ENCODE measurements around the gene CAPZA2.

CAPZA2 gene

GRCh38 chr7:116888895-116889294 is 26.5 kb downstream of the CAPZA2 start:
- Histone ChIP-seq H3K9me3 (ENCODE audit: control insufficient read depth, low read depth, low read length) (no peaks in the 10 kb centered on the region), H3K27ac (ENCODE audit: low read length) (no peak overlapping the region), H3K36me3 (ENCODE audit: control insufficient read depth, low read depth, low read length) (peaks cover 14% of the 10 kb centered on the region), H3K9ac (ENCODE audit: low read length) (no peak overlapping the region), H3K27me3 (ENCODE audit: control insufficient read depth, insufficient read depth, low read length) (no peaks in the 10 kb centered on the region), H3K4me3 (ENCODE audit: low read length) (no peak overlapping the region), H3K4me1 (ENCODE audit: control insufficient read depth, low read depth, low read length) (peaks cover 5% of the 10 kb centered on the region)

DNA sequence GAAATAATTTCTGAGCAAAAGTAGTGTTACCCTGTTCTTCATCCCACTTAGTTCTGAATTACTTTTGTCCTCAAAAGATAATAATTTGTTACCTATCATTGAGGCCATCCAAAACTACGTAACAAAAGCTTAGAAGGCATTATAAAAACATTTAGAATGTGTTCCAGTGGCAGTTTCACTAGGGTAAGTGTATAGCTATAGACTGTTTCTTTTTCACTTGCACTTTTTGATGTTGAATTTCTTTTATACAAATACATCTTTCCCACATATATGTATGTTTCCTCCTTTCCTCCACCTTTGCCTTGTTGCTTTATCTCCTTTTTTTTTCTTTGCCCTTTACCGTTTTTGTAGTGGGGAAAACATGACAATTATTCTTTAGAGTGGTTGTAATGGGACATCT is 33.5 kb downstream of the CAPZA2 start:
- no peak overlapping the region for H3K4me3 ChIP-seq (ENCODE audit: low read length)
- H3K36me3 ChIP-seq (ENCODE audit: control insufficient read depth, low read depth, low read length) = peaks cover 26% of the 10 kb centered on the region
- no peak overlapping the region for H3K9ac ChIP-seq (ENCODE audit: low read length)
- no peaks in the 10 kb centered on the region for H3K27me3 ChIP-seq (ENCODE audit: control insufficient read depth, insufficient read depth, low read length)
- H3K9me3 ChIP-seq (ENCODE audit: control insufficient read depth, low read depth, low read length) = no peaks in the 10 kb centered on the region
- no peaks in the 10 kb centered on the region for H3K4me1 ChIP-seq (ENCODE audit: control insufficient read depth, low read depth, low read length)
- H3K27ac ChIP-seq (ENCODE audit: low read length) = no peak overlapping the region

GRCh38 chr7:116897661-116898060 is 35.3 kb downstream of the CAPZA2 start:
- Histone ChIP-seq H3K27me3 (ENCODE audit: control insufficient read depth, insufficient read depth, low read length) (no peaks in the 10 kb centered on the region), H3K4me1 (ENCODE audit: control insufficient read depth, low read depth, low read length) (no peaks in the 10 kb centered on the region), H3K9me3 (ENCODE audit: control insufficient read depth, low read depth, low read length) (no peaks in the 10 kb centered on the region), H3K27ac (ENCODE audit: low read length) (no peak overlapping the region), H3K9ac (ENCODE audit: low read length) (no peak overlapping the region), H3K36me3 (ENCODE audit: control insufficient read depth, low read depth, low read length) (peaks cover 26% of the 10 kb centered on the region), H3K4me3 (ENCODE audit: low read length) (no peak overlapping the region)

GRCh38 chr7:116899308-116899707 is 36.9 kb downstream of the CAPZA2 start:
- peaks cover 21% of the 10 kb centered on the region for H3K36me3 ChIP-seq (ENCODE audit: control insufficient read depth, low read depth, low read length)
- peaks cover 4% of the 10 kb centered on the region for H3K4me1 ChIP-seq (ENCODE audit: control insufficient read depth, low read depth, low read length)
- H3K9me3 ChIP-seq (ENCODE audit: control insufficient read depth, low read depth, low read length) = no peaks in the 10 kb centered on the region
- H3K27ac ChIP-seq (ENCODE audit: low read length) = no peak overlapping the region
- no peak overlapping the region for H3K4me3 ChIP-seq (ENCODE audit: low read length)
- no peaks in the 10 kb centered on the region for H3K27me3 ChIP-seq (ENCODE audit: control insufficient read depth, insufficient read depth, low read length)
- H3K9ac ChIP-seq (ENCODE audit: low read length) = no peak overlapping the region

- Histone ChIP-seq H3K4me3 (ENCODE audit: low read length) (no peak overlapping the region), H3K27ac (ENCODE audit: low read length) (no peak overlapping the region), H3K9ac (ENCODE audit: low read length) (no peak overlapping the region), H3K36me3 (ENCODE audit: control insufficient read depth, low read depth, low read length) (peaks cover 18% of the 10 kb centered on the region), H3K27me3 (ENCODE audit: control insufficient read depth, insufficient read depth, low read length) (no peaks in the 10 kb centered on the region), H3K4me1 (ENCODE audit: control insufficient read depth, low read depth, low read length) (peaks cover 18% of the 10 kb centered on the region), H3K9me3 (ENCODE audit: control insufficient read depth, low read depth, low read length) (no peaks in the 10 kb centered on the region)
Measured at GRCh38 chr7:116901143-116901542, 38.8 kb downstream of the CAPZA2 start.

DNA sequence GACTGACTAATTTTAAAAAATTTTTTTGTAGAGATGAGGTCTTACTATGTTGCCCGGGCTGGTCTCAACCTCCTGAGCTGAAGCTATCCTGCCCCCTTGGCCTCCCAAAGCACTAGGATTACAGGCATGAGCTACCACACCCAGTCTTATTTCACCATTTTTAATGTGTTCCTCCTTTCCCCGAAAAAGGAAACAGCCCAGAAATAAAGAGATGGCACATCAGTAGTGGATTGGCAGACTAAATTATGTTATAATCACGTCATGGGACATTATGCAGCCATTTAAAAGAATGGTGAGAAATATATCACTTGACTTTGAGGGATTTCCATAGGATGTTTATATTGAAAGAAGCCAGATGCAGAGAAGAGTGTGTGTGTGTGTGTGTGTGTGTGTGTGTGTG is 40.5 kb downstream of the CAPZA2 start:
- H3K27me3 ChIP-seq (ENCODE audit: control insufficient read depth, insufficient read depth, low read length) = no peaks in the 10 kb centered on the region
- H3K9ac ChIP-seq (ENCODE audit: low read length) = no peak overlapping the region
- no peak overlapping the region for H3K27ac ChIP-seq (ENCODE audit: low read length)
- H3K4me1 ChIP-seq (ENCODE audit: control insufficient read depth, low read depth, low read length) = peaks cover 20% of the 10 kb centered on the region
- H3K9me3 ChIP-seq (ENCODE audit: control insufficient read depth, low read depth, low read length) = no peaks in the 10 kb centered on the region
- H3K4me3 ChIP-seq (ENCODE audit: low read length) = no peak overlapping the region
- H3K36me3 ChIP-seq (ENCODE audit: control insufficient read depth, low read depth, low read length) = peaks cover 27% of the 10 kb centered on the region

DNA sequence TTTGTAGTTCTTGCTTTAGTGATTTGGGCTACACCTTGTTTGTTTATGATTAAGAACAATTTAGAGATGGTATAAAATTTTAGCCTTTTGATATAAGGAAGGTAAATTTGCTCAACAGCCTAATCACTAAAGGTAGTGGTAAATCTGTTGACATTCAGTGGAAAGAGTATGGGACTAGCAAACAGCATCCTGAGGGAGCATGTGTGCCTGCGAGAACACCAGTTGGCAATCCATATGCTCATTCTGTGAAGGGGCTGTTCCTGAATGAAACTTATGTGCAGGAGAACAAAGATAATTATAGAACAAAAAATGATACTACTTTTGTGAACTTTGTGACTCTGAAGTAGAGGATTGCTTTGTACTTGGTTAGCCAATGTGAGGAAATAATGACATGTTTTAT is 44.0 kb downstream of the CAPZA2 start:
- H3K4me3 ChIP-seq (ENCODE audit: low read length) = no peak overlapping the region
- H3K36me3 ChIP-seq (ENCODE audit: control insufficient read depth, low read depth, low read length) = peaks cover 26% of the 10 kb centered on the region
- no peak overlapping the region for H3K27ac ChIP-seq (ENCODE audit: low read length)
- H3K27me3 ChIP-seq (ENCODE audit: control insufficient read depth, insufficient read depth, low read length) = no peaks in the 10 kb centered on the region
- no peaks in the 10 kb centered on the region for H3K9me3 ChIP-seq (ENCODE audit: control insufficient read depth, low read depth, low read length)
- H3K4me1 ChIP-seq (ENCODE audit: control insufficient read depth, low read depth, low read length) = peaks cover 20% of the 10 kb centered on the region
- no peak overlapping the region for H3K9ac ChIP-seq (ENCODE audit: low read length)

- H3K36me3 ChIP-seq (ENCODE audit: control insufficient read depth, low read depth, low read length) = peaks cover 48% of the 10 kb centered on the region
- no peaks in the 10 kb centered on the region for H3K27me3 ChIP-seq (ENCODE audit: control insufficient read depth, insufficient read depth, low read length)
- H3K27ac ChIP-seq (ENCODE audit: low read length) = no peak overlapping the region
- no peaks in the 10 kb centered on the region for H3K9me3 ChIP-seq (ENCODE audit: control insufficient read depth, low read depth, low read length)
- no peak overlapping the region for H3K9ac ChIP-seq (ENCODE audit: low read length)
- H3K4me3 ChIP-seq (ENCODE audit: low read length) = no peak overlapping the region
- H3K4me1 ChIP-seq (ENCODE audit: control insufficient read depth, low read depth, low read length) = peaks cover 10% of the 10 kb centered on the region
Measured at GRCh38 chr7:116910383-116910782, 48.0 kb downstream of the CAPZA2 start.

- Histone ChIP-seq H3K9ac (ENCODE audit: low read length) (no peak overlapping the region), H3K4me3 (ENCODE audit: low read length) (no peak overlapping the region), H3K4me1 (ENCODE audit: control insufficient read depth, low read depth, low read length) (no peaks in the 10 kb centered on the region), H3K27me3 (ENCODE audit: control insufficient read depth, insufficient read depth, low read length) (no peaks in the 10 kb centered on the region), H3K36me3 (ENCODE audit: control insufficient read depth, low read depth, low read length) (peaks cover 57% of the 10 kb centered on the region), H3K9me3 (ENCODE audit: control insufficient read depth, low read depth, low read length) (no peaks in the 10 kb centered on the region), H3K27ac (ENCODE audit: low read length) (no peak overlapping the region)
Measured at GRCh38 chr7:116911801-116912200, 49.4 kb downstream of the CAPZA2 start.

DNA sequence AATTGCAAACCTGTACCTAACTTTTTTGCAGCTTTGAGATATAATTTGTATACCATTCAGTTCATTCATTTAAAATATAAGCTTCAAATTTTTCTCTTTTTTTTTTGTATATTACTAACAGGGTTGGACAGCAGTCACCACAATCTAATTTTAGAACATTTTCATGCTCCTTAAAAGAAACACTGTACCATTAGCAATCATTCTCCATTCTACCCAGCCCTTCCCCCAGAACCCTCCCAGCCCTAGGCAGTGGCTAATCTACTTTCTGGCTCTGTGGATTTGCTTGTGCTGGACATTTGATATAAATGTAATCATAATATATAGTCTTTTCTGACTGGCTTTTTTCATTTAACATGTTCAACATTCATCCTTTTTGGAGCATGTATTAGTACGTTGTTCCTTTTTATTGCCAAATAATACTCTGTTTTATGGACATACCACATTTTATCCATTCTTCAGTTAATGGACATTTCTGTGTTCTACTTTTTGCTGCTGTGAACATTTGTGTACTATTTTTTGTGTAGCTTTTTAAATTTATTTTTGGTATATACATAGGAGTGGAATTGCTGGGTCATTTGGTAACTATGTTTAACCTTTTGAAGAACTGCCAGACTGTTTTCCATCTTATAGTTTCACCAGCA is 50.0 kb downstream of the CAPZA2 start:
- Histone ChIP-seq H3K36me3 (ENCODE audit: control insufficient read depth, low read depth, low read length) (peaks cover 59% of the 10 kb centered on the region), H3K4me3 (ENCODE audit: low read length) (no peak overlapping the region), H3K9me3 (ENCODE audit: control insufficient read depth, low read depth, low read length) (no peaks in the 10 kb centered on the region), H3K4me1 (ENCODE audit: control insufficient read depth, low read depth, low read length) (no peaks in the 10 kb centered on the region), H3K27me3 (ENCODE audit: control insufficient read depth, insufficient read depth, low read length) (no peaks in the 10 kb centered on the region), H3K9ac (ENCODE audit: low read length) (no peak overlapping the region), H3K27ac (ENCODE audit: low read length) (no peak overlapping the region)

GRCh38 chr7:116918704-116919103 is 56.3 kb downstream of the CAPZA2 start:
- Histone ChIP-seq H3K36me3 (ENCODE audit: control insufficient read depth, low read depth, low read length) (peaks cover 35% of the 10 kb centered on the region), H3K27ac (ENCODE audit: low read length) (no peak overlapping the region)

GRCh38 chr7:116920359-116920758 is 58.0 kb downstream of the CAPZA2 start:
- Histone ChIP-seq H3K4me1 (ENCODE audit: control insufficient read depth, low read depth, low read length) (no peaks in the 10 kb centered on the region), H3K36me3 (ENCODE audit: control insufficient read depth, low read depth, low read length) (peaks cover 24% of the 10 kb centered on the region), H3K27me3 (ENCODE audit: control insufficient read depth, insufficient read depth, low read length) (no peaks in the 10 kb centered on the region), H3K9me3 (ENCODE audit: control insufficient read depth, low read depth, low read length) (no peaks in the 10 kb centered on the region), H3K27ac (ENCODE audit: low read length) (no peak overlapping the region), H3K4me3 (ENCODE audit: low read length) (no peak overlapping the region), H3K9ac (ENCODE audit: low read length) (no peak overlapping the region)

More at GRCh38 chr7:116918704-116919103, 56.3 kb downstream of the CAPZA2 start:
- Histone ChIP-seq H3K9me3 (ENCODE audit: control insufficient read depth, low read depth, low read length) (no peaks in the 10 kb centered on the region), H3K4me3 (ENCODE audit: low read length) (no peak overlapping the region), H3K27me3 (ENCODE audit: control insufficient read depth, insufficient read depth, low read length) (no peaks in the 10 kb centered on the region), H3K4me1 (ENCODE audit: control insufficient read depth, low read depth, low read length) (no peaks in the 10 kb centered on the region), H3K9ac (ENCODE audit: low read length) (no peak overlapping the region)

Measured in iPS-18a (cell line).